ENCODE results near the gene RPUSD1.

The RPUSD1 gene

GRCh38 chr16:793414-793813, 5.2 kb upstream of the RPUSD1 start:
- Histone ChIP-seq H2BK15ac (replicated peaks; ENCODE audit: low read depth) (no peak overlapping the region), H3K9ac (ENCODE audit: low read length) (no peak overlapping the region), H3K79me1 (ENCODE audit: low read length) (peaks cover 10% of the 10 kb centered on the region), H3K36me3 (ENCODE audit: control insufficient read depth, insufficient read depth, low read length) (peaks cover 9% of the 10 kb centered on the region), H3K27ac (ENCODE audit: low read depth, low read length) (no peak overlapping the region), H3K18ac (ENCODE audit: low read length) (no peak overlapping the region), H3K56ac (ENCODE audit: low read length) (no peak overlapping the region), H2BK5ac (ENCODE audit: low read length) (no peak overlapping the region), H4K8ac (ENCODE audit: low read depth, low read length) (no peak overlapping the region), H2AK5ac (ENCODE audit: low read length) (no peak overlapping the region), H3K4me1 (ENCODE audit: control insufficient read depth, low read depth, low read length) (no peaks in the 10 kb centered on the region), H2BK120ac (ENCODE audit: low read depth, low read length) (no peak overlapping the region), H3K79me2 (ENCODE audit: control insufficient read depth, insufficient read depth, low read length) (peaks cover 9% of the 10 kb centered on the region), H4K5ac (ENCODE audit: low read length) (no peak overlapping the region), H3K4ac (ENCODE audit: low read depth, low read length) (no peak overlapping the region), H3K4me2 (ENCODE audit: low read length) (no peak overlapping the region), H3K27me3 (ENCODE audit: insufficient read depth, low read length, poor library complexity) (no peaks in the 10 kb centered on the region), H3K23ac (ENCODE audit: low read length) (no peak overlapping the region), H3K4me3 (ENCODE audit: low read length) (no peak overlapping the region)
- DNase-seq, result no peak
- WGBS (ENCODE audit: extremely low coverage, insufficient coverage, low lambda C conversion rate), result no CpG with 5 or more reads among the region's 8 CpGs

GRCh38 chr16:792221-792995, 4.2 kb upstream of the RPUSD1 start:
- no peak overlapping the region for H2AK5ac ChIP-seq (ENCODE audit: low read length)
- no peak overlapping the region for H2BK15ac ChIP-seq (replicated peaks; ENCODE audit: low read depth)
- H3K23ac ChIP-seq (ENCODE audit: low read length), result no peak overlapping the region
- no peak overlapping the region for H3K9ac ChIP-seq (ENCODE audit: low read length)
- H3K27ac ChIP-seq (ENCODE audit: low read depth, low read length), result no peak overlapping the region
- H3K79me2 ChIP-seq (ENCODE audit: control insufficient read depth, insufficient read depth, low read length), result peaks cover 11% of the 10 kb centered on the region
- no peak overlapping the region for H3K4me2 ChIP-seq (ENCODE audit: low read length)
- H3K4me3 ChIP-seq (ENCODE audit: low read length), result no peak overlapping the region
- H3K56ac ChIP-seq (ENCODE audit: low read length), result no peak overlapping the region
- no peak overlapping the region for H2BK120ac ChIP-seq (ENCODE audit: low read depth, low read length)
- peaks cover 9% of the 10 kb centered on the region for H3K36me3 ChIP-seq (ENCODE audit: control insufficient read depth, insufficient read depth, low read length)
- no peak overlapping the region for H3K18ac ChIP-seq (ENCODE audit: low read length)
- H3K4me1 ChIP-seq (ENCODE audit: control insufficient read depth, low read depth, low read length), result no peaks in the 10 kb centered on the region
- no peaks in the 10 kb centered on the region for H3K27me3 ChIP-seq (ENCODE audit: insufficient read depth, low read length, poor library complexity)
- no CpG with 5 or more reads among the region's 46 CpGs for WGBS (ENCODE audit: extremely low coverage, insufficient coverage, low lambda C conversion rate)
- H4K8ac ChIP-seq (ENCODE audit: low read depth, low read length), result no peak overlapping the region
- DNase-seq, result no peak
- no peak overlapping the region for H4K5ac ChIP-seq (ENCODE audit: low read length)
- H3K4ac ChIP-seq (ENCODE audit: low read depth, low read length), result no peak overlapping the region
- peaks cover 11% of the 10 kb centered on the region for H3K79me1 ChIP-seq (ENCODE audit: low read length)
- H2BK5ac ChIP-seq (ENCODE audit: low read length), result no peak overlapping the region

- no peak overlapping the region for H2BK120ac ChIP-seq (ENCODE audit: low read depth, low read length)
- no peaks in the 10 kb centered on the region for H3K4me1 ChIP-seq (ENCODE audit: control insufficient read depth, low read depth, low read length)
- peaks cover 13% of the 10 kb centered on the region for H3K79me2 ChIP-seq (ENCODE audit: control insufficient read depth, insufficient read depth, low read length)
- H4K8ac ChIP-seq (ENCODE audit: low read depth, low read length), result no peak overlapping the region
- no peak overlapping the region for H3K9ac ChIP-seq (ENCODE audit: low read length)
- no peak overlapping the region for H3K27ac ChIP-seq (ENCODE audit: low read depth, low read length)
- H3K4me3 ChIP-seq (ENCODE audit: low read length), result no peak overlapping the region
- peaks cover 12% of the 10 kb centered on the region for H3K79me1 ChIP-seq (ENCODE audit: low read length)
- H3K23ac ChIP-seq (ENCODE audit: low read length), result no peak overlapping the region
- H3K56ac ChIP-seq (ENCODE audit: low read length), result no peak overlapping the region
- no peak overlapping the region for H2AK5ac ChIP-seq (ENCODE audit: low read length)
- H2BK15ac ChIP-seq (replicated peaks; ENCODE audit: low read depth), result no peak overlapping the region
- H2BK5ac ChIP-seq (ENCODE audit: low read length), result no peak overlapping the region
- no peak overlapping the region for H3K18ac ChIP-seq (ENCODE audit: low read length)
- no peak overlapping the region for H4K5ac ChIP-seq (ENCODE audit: low read length)
- H3K4me2 ChIP-seq (ENCODE audit: low read length), result no peak overlapping the region
- no peak overlapping the region for H3K4ac ChIP-seq (ENCODE audit: low read depth, low read length)
- no peak for DNase-seq
- H3K36me3 ChIP-seq (ENCODE audit: control insufficient read depth, insufficient read depth, low read length), result peaks cover 9% of the 10 kb centered on the region
- WGBS (ENCODE audit: extremely low coverage, insufficient coverage, low lambda C conversion rate), result no CpG with 5 or more reads among the region's 23 CpGs
- H3K27me3 ChIP-seq (ENCODE audit: insufficient read depth, low read length, poor library complexity), result no peaks in the 10 kb centered on the region
These were observed 3.0 kb upstream of the RPUSD1 start for GRCh38 chr16:791131-791530.

GRCh38 chr16:790086-790485, 1.9 kb upstream of the RPUSD1 start:
- Histone ChIP-seq H2BK120ac (ENCODE audit: low read depth, low read length) (no peak overlapping the region), H3K36me3 (ENCODE audit: control insufficient read depth, insufficient read depth, low read length) (peaks cover 9% of the 10 kb centered on the region)

GRCh38 chr16:789191-789850, 1.1 kb upstream of the RPUSD1 start:
- H3K23ac ChIP-seq (ENCODE audit: low read length), result no peak overlapping the region
- no peak overlapping the region for H2BK120ac ChIP-seq (ENCODE audit: low read depth, low read length)
- no peak overlapping the region for H2BK15ac ChIP-seq (replicated peaks; ENCODE audit: low read depth)
- H3K79me2 ChIP-seq (ENCODE audit: control insufficient read depth, insufficient read depth, low read length), result peaks cover 13% of the 10 kb centered on the region
- H4K8ac ChIP-seq (ENCODE audit: low read depth, low read length), result no peak overlapping the region
- peak overlapping the region; percentile 97 for H3K9ac ChIP-seq (ENCODE audit: low read length)
- H3K4ac ChIP-seq (ENCODE audit: low read depth, low read length), result no peak overlapping the region
- H2AK5ac ChIP-seq (ENCODE audit: low read length), result no peak overlapping the region
- no peaks in the 10 kb centered on the region for H3K4me1 ChIP-seq (ENCODE audit: control insufficient read depth, low read depth, low read length)
- WGBS (ENCODE audit: extremely low coverage, insufficient coverage, low lambda C conversion rate), result no CpG with 5 or more reads among the region's 33 CpGs
- H3K18ac ChIP-seq (ENCODE audit: low read length), result no peak overlapping the region
- H3K4me3 ChIP-seq (ENCODE audit: low read length), result peak overlapping the region; percentile 93
- no peak overlapping the region for H2BK5ac ChIP-seq (ENCODE audit: low read length)
- H3K36me3 ChIP-seq (ENCODE audit: control insufficient read depth, insufficient read depth, low read length), result peaks cover 9% of the 10 kb centered on the region
- H3K27me3 ChIP-seq (ENCODE audit: insufficient read depth, low read length, poor library complexity), result no peaks in the 10 kb centered on the region
- DNase-seq, result no peak
- no peak overlapping the region for H3K27ac ChIP-seq (ENCODE audit: low read depth, low read length)
- H3K79me1 ChIP-seq (ENCODE audit: low read length), result peaks cover 12% of the 10 kb centered on the region
- H4K5ac ChIP-seq (ENCODE audit: low read length), result no peak overlapping the region
- peak overlapping the region; percentile 57 for H3K4me2 ChIP-seq (ENCODE audit: low read length)
- peak overlapping the region; percentile 98 for H3K56ac ChIP-seq (ENCODE audit: low read length)

More at GRCh38 chr16:790086-790485, 1.9 kb upstream of the RPUSD1 start:
- Histone ChIP-seq H3K56ac (ENCODE audit: low read length) (no peak overlapping the region), H3K4me2 (ENCODE audit: low read length) (no peak overlapping the region), H3K4ac (ENCODE audit: low read depth, low read length) (no peak overlapping the region), H2AK5ac (ENCODE audit: low read length) (no peak overlapping the region), H3K79me2 (ENCODE audit: control insufficient read depth, insufficient read depth, low read length) (peaks cover 13% of the 10 kb centered on the region), H3K79me1 (ENCODE audit: low read length) (peaks cover 12% of the 10 kb centered on the region), H3K27ac (ENCODE audit: low read depth, low read length) (no peak overlapping the region), H3K18ac (ENCODE audit: low read length) (no peak overlapping the region), H3K4me3 (ENCODE audit: low read length) (no peak overlapping the region), H3K23ac (ENCODE audit: low read length) (no peak overlapping the region), H3K27me3 (ENCODE audit: insufficient read depth, low read length, poor library complexity) (no peaks in the 10 kb centered on the region), H3K9ac (ENCODE audit: low read length) (no peak overlapping the region), H2BK15ac (replicated peaks; ENCODE audit: low read depth) (no peak overlapping the region), H3K4me1 (ENCODE audit: control insufficient read depth, low read depth, low read length) (no peaks in the 10 kb centered on the region), H4K8ac (ENCODE audit: low read depth, low read length) (no peak overlapping the region), H2BK5ac (ENCODE audit: low read length) (no peak overlapping the region), H4K5ac (ENCODE audit: low read length) (no peak overlapping the region)
- WGBS (ENCODE audit: extremely low coverage, insufficient coverage, low lambda C conversion rate), result no CpG with 5 or more reads among the region's 17 CpGs
- no peak for DNase-seq
